Measurements from ENCODE around the gene CD99.
"Not testable (repeated sequence)": the region's sequence is repeated elsewhere in the genome, so short reads cannot be mapped to it uniquely, and the experiment has no call there.

Gene CD99

GRCh38 chrX:2727264-2727663, 36.2 kb downstream of the CD99 start:
- not testable (repeated sequence) for DNase-seq (ENCODE audit: low spot score)

DNA sequence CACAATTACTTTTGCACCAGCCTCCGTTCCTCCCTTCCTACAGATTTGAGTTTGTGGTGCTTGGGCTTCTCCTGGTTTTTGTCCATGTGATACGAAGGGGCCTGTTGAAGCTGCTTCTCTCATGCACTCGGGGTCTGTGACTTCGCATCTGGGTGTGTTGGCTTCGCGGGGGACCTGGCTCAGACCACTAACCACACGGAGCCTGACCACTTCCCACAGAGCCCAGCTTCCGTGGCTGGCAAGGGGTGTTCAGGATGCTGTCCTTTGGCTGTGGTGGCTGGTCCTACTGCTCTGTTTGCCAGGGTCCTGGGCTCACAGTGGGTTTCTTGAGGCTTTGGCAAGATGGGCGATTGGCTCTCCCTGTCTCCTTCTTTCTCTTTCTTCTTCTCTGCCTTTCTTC, 41.0 kb downstream of the CD99 start:
- no peak for DNase-seq (ENCODE audit: low spot score)

DNA sequence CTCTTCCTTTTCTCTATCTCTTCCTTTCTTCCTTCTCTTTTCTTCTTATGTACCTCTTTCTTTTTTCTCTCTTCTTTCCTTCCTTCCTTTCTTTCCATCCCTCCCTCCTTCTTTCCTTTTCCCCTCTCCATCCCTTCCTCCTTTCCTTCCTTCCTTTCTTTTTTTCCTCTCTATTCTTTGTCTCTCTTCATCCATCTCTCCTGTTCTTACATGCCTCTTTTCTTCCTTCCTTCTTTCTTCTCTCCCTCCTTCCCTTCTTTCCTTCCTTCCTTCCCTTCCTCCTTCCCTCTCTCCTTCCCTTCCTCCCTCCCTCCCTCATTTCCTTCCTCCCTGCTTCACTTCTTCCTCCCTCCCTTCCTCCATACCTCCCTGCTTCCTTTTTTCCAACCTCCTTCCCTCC, 41.6 kb downstream of the CD99 start:
- DNase-seq (ENCODE audit: low spot score) = no peak

DNA sequence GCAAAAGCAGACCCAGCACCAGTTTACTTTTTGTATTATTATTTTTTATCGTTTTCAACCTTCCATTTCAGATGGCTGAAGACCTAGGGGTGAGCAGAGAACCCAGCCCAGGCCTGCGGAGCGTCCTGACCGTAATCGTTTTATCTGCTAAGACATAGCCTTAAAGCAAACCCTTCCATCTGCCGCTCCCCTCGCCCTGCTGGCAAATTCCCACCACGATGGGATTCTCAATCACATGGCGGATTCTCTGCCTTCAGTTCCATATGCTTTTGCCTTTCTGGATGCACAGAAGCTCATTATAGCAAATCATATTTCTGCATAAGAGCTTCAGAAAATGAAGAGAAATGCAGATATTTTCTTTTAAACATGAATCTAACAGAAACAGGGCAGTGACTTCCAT, 42.2 kb downstream of the CD99 start:
- DNase-seq (ENCODE audit: low spot score) = no peak

GRCh38 chrX:2735270-2735669, 44.2 kb downstream of the CD99 start:
- DNase-seq (ENCODE audit: low spot score) = no peak

DNA sequence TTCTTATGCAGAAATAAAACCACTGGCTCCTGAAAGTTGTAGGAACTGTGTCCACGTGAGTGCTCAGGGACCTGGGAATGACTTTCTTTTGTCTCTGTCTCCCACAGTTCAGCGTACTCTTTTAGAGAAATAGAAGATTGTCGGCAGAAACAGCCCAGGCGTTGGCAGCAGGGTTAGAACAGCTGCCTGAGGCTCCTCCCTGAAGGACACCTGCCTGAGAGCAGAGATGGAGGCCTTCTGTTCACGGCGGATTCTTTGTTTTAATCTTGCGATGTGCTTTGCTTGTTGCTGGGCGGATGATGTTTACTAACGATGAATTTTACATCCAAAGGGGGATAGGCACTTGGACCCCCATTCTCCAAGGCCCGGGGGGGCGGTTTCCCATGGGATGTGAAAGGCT, 49.6 kb downstream of the CD99 start:
- no peak for DNase-seq (ENCODE audit: low spot score)

DNA sequence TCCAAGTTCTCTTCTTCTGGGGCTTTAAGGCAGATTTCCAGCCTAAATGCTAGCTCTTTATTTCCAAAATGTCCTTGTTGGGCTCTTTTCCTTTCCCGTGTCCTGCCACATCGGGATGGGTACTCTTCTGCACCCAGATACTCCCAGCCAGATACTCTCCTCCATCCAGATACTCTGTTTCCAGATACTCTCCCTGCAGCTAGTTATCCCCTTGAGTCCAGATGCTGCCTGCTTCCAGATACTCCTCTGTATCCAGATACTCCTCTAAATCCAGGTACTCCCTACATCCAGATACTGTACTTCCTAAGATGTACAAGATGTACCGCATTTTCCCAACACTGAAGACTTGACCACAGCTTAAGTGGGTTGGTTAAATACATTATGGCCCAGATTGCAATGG, 50.3 kb downstream of the CD99 start:
- DNase-seq (ENCODE audit: low spot score) = no peak

DNA sequence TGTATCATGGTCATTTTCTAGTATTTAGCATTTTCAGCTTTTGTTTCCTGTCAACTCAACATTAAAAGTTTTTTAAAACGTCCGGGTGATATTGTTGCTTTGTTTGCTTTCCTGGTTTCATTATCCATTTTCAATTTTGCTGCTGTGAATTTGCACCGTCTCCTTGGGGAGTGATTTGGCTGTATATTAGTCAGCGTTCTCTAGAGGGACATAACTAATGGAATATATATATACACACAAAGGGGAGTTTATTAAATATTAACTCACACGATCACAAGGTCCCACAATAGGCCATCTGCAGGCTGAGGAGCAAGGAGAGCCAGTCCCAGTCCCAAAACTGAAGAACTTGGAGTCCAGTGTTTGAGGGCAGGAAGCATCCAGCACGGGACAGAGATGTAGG, 55.2 kb downstream of the CD99 start:
- not testable (repeated sequence) for DNase-seq (ENCODE audit: low spot score)

DNA sequence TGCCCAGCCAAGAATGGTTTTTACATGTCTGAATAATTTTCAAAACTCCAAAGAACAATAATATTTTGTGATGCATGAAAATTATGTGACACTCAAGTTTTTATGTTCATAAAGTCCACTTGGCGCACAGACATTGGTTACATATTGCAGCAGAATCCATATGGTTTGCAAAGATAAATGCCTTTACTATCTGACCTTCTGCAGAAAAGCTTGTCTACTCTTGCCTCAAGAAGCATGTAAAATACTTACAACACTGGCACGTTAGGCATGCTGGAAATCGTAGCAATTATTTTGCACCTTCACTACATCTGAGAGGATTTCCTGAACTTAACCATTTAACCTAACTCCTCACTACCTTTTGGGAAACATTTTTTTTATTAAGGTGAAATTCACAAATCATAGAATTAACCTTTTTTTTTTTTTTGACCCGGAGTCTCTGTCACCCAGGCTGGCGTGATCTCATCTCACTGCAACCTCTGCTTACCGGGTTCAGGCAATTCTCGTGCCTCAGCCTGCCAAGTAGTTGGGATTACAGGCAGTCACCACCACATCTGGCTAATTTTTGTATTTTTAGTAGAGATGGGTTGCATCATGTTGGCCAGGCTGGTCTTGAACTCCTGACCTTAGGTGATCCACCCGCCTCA, 57.2 kb downstream of the CD99 start:
- no peak for DNase-seq (ENCODE audit: low spot score)

DNA sequence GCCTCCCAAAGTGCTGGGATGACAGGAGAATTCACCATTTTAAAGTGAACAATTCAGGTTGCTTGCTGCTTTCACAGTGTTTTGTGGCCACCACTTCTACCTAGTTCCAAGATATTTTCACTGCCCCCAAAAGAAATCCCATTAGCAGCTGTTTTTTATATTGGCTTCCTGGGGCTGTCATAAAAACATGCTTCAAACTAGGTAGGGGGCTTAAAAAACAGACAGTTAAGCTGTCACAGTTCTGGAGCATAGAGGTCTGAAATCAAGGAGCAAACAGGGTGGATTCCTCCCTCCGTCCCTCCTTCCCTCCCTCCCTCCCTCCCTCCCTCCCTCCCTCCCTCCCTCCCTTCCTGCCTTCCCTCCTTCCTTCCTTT, 57.7 kb downstream of the CD99 start:
- no peak for DNase-seq (ENCODE audit: low spot score)

DNA sequence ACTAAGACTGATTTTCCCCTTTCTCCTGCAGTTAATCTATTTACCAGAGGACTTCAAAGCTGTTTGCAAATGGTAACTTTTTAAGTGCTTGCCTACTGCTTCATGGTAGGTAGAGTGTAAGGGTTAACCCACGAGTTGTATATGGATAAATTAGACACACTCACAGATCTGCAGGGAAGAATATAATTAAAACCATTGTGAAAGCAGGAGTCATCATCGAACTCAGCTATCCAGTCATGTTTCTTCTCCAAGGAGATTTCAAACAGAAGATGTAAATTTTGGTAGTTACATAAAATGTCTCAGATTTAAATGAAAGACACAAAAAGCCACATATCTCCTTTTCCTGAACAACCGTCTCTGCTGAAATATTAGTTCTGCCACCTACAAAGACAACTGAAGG, 60.2 kb downstream of the CD99 start:
- DNase-seq (ENCODE audit: low spot score) = no peak

DNA sequence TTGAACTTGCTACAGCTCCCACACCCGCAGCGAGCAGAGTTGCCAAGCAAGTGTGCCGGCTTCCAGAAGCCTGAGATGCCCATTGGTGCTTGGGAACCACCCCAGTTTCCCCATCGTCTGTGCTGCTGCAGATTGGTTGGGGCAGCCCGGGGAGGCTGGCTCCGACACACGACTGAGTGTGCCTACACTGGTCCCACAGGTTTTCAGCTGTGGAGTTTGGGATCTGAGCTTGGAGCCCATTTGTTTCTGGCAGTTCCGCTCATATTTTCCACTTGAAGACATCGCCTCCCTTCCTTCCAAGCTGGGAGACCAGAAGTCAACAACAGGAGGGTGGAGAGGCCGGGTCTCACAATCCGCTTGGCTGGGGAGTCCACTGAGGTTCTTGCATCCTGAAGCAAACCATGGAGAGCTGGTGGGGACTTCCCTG, 60.8 kb downstream of the CD99 start, which contains the start of gene XG:
Gene XG (plus strand): TSS at position 167 of the 427 bp plus-strand sequence. CDS start 235 bp downstream, at position 402.
- not testable (repeated sequence) for DNase-seq (ENCODE audit: low spot score)

DNA sequence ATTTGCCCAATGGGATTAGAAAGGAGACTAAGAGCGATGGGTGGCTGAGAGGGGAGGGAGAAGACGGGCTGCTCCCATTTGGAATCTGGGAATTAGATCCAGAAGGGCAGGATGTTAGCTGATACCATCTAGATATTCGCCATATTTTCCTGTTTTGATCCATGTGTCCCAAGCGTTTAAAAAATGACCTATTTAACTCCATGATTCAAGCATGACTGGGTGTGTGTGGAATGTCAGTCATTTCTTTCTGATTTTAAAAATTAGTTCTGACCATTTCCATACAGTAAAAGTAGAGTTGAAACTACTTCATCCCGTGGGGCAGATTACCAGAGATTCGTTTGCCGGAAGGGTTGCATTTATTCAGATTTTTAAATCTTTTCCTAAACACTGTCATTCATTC, 61.3 kb downstream of the CD99 start:
- not testable (repeated sequence) for DNase-seq (ENCODE audit: low spot score)

- DNase-seq (ENCODE audit: low spot score) = not testable (repeated sequence)
Observed at GRCh38 chrX:2755163-2755715, 64.1 kb downstream of the CD99 start.

DNA sequence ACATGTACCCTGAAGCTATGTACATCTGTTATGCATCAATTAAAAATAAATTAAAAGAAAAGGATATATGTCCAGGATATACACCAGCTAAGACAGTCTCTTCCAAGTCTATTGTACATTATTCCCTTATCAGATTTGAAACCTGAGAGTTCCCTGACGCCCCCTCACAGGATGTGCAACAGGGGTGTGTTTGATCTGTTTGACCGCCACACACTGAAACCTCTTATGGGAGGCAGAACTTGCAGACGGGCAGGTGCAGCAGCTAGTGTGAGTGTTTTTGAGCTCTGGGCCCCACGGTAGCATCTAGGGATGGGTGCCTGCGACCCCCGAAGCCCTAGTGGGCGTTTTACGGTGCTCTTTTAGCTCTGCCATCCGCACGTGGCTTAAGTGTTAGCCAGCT, 65.5 kb downstream of the CD99 start:
- DNase-seq (ENCODE audit: low spot score) = no peak

DNA sequence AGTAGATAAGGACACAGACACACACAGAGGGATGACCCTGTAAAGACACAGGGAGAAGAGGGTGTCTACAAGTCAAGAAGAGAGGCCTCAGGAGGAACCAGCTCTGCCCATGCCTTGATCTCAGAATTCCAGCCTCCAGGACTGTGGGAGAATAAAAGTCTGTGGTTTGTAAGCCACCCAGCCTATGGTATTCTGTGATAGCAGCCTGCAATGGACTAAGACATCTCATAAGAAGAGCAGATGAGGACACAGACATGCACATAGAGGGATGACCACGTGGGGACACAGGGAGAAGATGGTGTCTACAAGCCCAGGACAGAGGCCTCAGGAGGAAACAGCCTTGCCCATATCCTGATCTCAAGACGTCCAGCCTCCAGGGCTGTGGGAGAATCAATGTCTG, 70.2 kb downstream of the CD99 start:
- no peak for DNase-seq (ENCODE audit: low spot score)

DNA sequence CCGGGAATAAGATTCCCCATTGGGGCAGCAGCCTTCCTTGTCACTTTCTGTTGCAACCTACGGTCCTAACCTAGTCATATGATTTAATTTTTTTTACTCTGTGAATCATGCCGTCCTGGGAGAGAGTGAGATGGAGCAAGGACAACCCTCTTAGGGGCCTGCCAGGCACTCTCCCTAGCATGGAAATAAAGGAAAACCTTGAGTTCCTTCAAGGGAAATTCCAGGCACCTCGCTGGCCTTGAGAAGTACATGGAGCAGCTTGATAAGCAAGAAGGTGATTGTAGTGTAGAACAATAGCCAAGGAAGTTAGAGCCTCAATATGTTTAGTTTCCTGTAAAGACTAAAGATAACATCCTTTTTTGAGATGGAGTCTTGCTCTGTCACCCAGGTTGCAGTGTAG, 71.6 kb downstream of the CD99 start:
- DNase-seq (ENCODE audit: low spot score) = not testable (repeated sequence)

GRCh38 chrX:2764766-2765548, 73.9 kb downstream of the CD99 start:
- not testable (repeated sequence) for DNase-seq (ENCODE audit: low spot score)

DNA sequence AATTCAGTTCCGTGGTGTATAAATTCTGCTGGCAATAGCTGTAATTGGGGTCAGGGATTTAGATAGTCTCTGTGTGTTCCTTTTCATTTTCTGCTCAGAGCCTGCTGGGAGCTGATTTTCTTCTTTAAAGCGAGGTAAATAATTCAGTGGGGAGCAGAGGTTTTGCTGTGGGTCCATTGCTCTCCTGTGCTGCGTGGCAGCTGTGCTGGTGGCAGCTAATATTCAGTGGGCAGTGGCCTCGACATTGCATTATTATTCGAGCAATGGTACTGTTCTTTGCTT, 74.4 kb downstream of the CD99 start:
- no peak for DNase-seq (ENCODE audit: low spot score)

GRCh38 chrX:2766906-2767305, 75.8 kb downstream of the CD99 start:
- DNase-seq (ENCODE audit: low spot score) = no peak

GRCh38 chrX:2767631-2768455, 76.7 kb downstream of the CD99 start:
- peak; percentile 75 for DNase-seq (ENCODE audit: low spot score)

- no peak for DNase-seq (ENCODE audit: low spot score)
Observed at GRCh38 chrX:2769615-2770014, 78.5 kb downstream of the CD99 start.
